ENCODE measurements around the gene ARVCF.

ARVCF gene

GRCh38 chr22:20060700-20061480, 44.3 kb upstream of the ARVCF start:
- peaks cover 0 to 48% of the 10 kb centered on the region in 2 experiments; a peak in 1 of 3 replicates for H3K36me3 ChIP-seq (ENCODE audit: control insufficient read depth in 2 of 2, insufficient read depth in 1 of 2, low read length in 2 of 2)
- no peaks in the 10 kb centered on the region for H3K9me3 ChIP-seq (ENCODE audit: control insufficient read depth, insufficient read depth, low read depth, low read length)
- H3K4me1 ChIP-seq (ENCODE audit: control insufficient read depth, insufficient read depth, low read length): no peaks in the 10 kb centered on the region
- no peak overlapping the region for H3K27ac ChIP-seq (ENCODE audit: extremely low read depth, low read depth, low read length)
- no peak for TF ChIP-seq TSHZ1 (tag by site-specific recombination; IDR thresholded peaks at IDR 0.05; ENCODE audit: borderline replicate concordance)
- no peak for TF ChIP-seq ZNF768 (tag by site-specific recombination; IDR thresholded peaks at IDR 0.05)
- no peak for TF ChIP-seq ZNF658 (tag by site-specific recombination; IDR thresholded peaks at IDR 0.05)
- TF ChIP-seq ZNF645 (tag by site-specific recombination; IDR thresholded peaks at IDR 0.05): no peak
- TF ChIP-seq ZSCAN16 (tag by site-specific recombination; IDR thresholded peaks at IDR 0.05): no peak
- TF ChIP-seq ZNF174 (tag by site-specific recombination; IDR thresholded peaks at IDR 0.05): no peak
- TF ChIP-seq ZSCAN30 (tag by site-specific recombination; IDR thresholded peaks at IDR 0.05): no peak
- TF ChIP-seq ZBTB20 (tag by site-specific recombination; IDR thresholded peaks at IDR 0.05): no peak
- TF ChIP-seq ZNF610 (tag by site-specific recombination; IDR thresholded peaks at IDR 0.05; ENCODE audit: borderline replicate concordance): no peak
- TF ChIP-seq AEBP2 (tag by site-specific recombination; IDR thresholded peaks at IDR 0.05; ENCODE audit: borderline replicate concordance): no peak
- TF ChIP-seq ZNF292 (tag by site-specific recombination; IDR thresholded peaks at IDR 0.05; ENCODE audit: borderline replicate concordance, low read depth): no peak
- no peak for TF ChIP-seq ZNF596 (tag by site-specific recombination; IDR thresholded peaks at IDR 0.05)
- TF ChIP-seq ZNF843 (tag by site-specific recombination; IDR thresholded peaks at IDR 0.05): no peak
- no peak for TF ChIP-seq ZNF280D (tag by site-specific recombination; IDR thresholded peaks at IDR 0.05)
- TF ChIP-seq PATZ1 (tag by site-specific recombination; IDR thresholded peaks at IDR 0.05): no peak
- TF ChIP-seq ZNF510 (tag by site-specific recombination; IDR thresholded peaks at IDR 0.05; ENCODE audit: insufficient replicate concordance): no peak
- no peak for TF ChIP-seq OSR2 (tag by site-specific recombination; IDR thresholded peaks at IDR 0.05)
- TF ChIP-seq ZNF140 (tag by site-specific recombination; IDR thresholded peaks at IDR 0.05): no peak
- no peak for TF ChIP-seq ZNF548 (tag by site-specific recombination; IDR thresholded peaks at IDR 0.05)
- no peak for TF ChIP-seq IKZF3 (tag by site-specific recombination; IDR thresholded peaks at IDR 0.05)
- ChIA-PET POLR2A (no interaction called here), CTCF (interaction anchor here (0.9 to 1.1 kb wide), 2 partner anchors 69 to 91 kb away, joined by 3 read pairs; no protein-coding TSS in a partner anchor)
- H3K4me3 ChIP-seq (ENCODE audit: low read depth, low read length): no peak overlapping the region
